ENCODE measurements around the gene LEF1. TPM values are rescaled to one million over a fixed set of nuclear protein-coding genes. Genes with fewer than 3 reads are reported as not detected.

LEF1 gene
- total and polyA plus RNA-seq, 2 of the 8 experiments (the other 6 are each of a cell fraction or from before 2014, with no cell fraction given), result 2.6 to 5.2 TPM

DNA sequence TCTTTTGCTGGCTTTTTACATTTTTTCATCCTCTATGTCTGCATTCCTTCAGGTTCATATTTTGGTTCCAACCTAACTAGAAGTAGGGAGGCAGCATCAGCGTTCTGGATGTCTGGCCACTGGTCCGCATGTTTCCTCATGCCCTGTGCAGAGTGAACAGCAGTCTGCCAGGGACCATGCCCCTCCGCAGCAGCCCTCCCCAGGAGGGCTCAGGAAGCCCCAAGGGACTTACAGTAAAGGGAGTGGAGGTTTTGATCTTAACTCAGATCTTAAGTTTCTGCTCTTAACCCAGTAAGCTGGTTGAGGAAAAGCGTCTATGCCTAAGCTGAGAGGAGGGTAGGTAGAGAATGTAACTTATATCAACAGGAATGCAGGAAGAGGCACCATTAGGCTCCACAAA lies 45.0 kb upstream of the LEF1 start (continued):
- no peak for TF ChIP-seq CHD1 (IDR thresholded peaks at IDR 0.05; ENCODE audit: low read depth, low read length)
- no peak for TF ChIP-seq RFX5 (IDR thresholded peaks at IDR 0.05; ENCODE audit: borderline replicate concordance, low read depth, low read length)
- no peak for TF ChIP-seq EP300 (IDR thresholded peaks at IDR 0.05; ENCODE audit: borderline replicate concordance in 1 of 2, low read depth in 2 of 2, low read length in 2 of 2)
- TF ChIP-seq ASH2L (IDR thresholded peaks at IDR 0.05; ENCODE audit: low read length), result no peak

Measured in H1 (cell line).